Right kidney (tissue), 1 donor: ENCODE results near the gene DOCK10.

Experiments
- DNase-seq: peaks from one replicate; pipeline ENCODE4 v3.0.0-alpha.2; 2016

The DOCK10 gene

DNA sequence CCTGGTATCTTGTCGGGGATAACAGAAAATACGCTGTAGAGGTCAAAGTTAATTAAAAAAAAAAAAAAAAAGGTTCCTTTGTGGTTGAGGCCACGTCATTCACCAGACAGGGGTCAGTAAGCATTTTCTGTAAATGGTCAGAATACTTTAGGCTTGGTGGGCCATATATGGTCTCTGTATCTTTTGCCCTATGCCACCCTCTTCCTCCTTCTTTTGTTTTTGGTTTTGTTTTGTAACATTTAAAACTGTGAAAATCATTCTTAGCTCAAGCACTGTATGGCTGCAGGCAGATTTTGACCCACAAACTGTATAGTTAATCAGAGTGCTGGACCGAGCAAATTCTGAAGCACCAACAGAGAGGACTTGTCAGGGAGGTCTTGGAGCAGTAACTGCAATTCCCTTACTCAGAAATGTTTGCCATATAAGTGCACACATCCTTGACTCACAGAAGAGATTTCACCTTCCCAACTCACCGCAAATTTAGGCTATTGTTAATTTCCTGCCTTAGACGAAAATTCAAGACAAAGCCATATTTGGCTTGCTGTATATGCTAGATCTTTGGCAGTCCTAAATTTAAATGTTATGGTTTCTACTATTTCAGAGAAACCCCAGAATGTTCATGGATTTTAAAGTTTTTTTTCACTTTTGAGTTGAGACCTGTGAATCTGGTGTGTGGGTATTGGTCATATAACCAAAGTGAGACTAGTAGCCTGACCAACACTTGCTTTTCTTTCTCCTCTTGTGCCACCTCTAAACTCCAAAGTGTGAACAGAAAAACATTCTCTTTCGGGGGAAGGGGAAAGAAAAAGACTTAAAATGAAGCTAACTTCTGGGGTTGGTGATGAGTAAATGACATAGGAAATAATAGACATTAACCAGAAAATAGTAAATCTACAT, 65.4 kb downstream of the DOCK10 start:
- no peak for DNase-seq

DNA sequence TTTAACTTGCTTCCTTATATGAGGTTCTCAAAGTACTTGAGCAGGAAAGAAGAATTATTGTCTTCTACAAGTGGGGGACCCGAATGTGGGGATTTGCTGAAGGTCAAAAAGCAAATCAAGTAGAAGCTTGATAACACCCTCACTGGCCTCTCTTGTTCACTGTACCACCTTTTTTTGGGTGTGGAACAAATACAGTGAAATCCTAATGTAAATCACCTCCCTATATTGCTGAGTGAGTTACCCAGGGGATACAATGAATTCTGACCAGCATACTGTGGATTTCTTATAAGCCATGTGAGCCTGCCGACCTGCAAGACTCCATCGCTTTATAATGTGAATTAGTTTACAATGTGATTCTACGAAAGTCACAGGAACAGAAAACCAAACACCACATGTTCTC, 66.5 kb downstream of the DOCK10 start:
- no peak for DNase-seq

DNA sequence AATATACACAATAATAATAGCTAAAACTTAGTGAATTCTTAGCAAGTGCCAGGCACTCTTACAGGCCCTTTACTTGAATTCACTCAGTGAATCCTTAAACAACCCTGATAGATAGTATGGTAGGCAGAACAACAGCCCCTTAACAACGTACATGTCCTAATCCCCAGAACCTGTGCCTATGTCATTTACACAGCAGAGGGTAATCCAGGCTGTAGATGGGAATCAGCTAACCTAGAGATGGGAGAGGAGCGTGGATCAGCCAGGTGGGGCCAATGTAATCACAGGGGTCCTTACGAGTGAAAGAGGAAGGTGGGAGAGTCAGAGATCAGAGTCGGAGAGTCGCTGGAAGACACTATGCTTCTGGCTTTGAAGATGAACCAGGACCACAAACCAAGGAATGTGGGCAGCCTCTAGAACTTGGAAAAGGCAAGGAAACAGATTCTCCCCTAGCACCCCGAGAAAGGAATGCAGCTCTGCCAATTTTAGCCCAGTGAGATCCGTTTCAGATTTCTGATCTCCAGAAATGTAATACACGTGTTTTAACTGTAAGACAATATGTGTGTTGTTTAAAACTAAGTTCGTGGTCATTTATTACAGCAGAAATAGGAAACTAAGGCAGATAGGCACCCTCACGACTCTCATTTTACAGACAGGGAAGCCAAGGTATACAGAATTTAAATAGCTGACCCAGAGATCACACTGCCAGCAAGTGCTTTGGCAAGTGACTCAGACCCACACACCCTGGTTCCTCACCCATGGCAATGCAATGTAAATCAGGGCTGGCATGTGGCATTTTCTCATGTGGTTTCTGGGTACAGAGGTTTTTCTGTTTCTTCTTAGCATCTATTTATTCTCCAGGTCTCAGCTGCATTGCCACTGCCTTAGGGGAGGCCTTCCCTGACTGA, 68.9 kb downstream of the DOCK10 start:
- DNase-seq: no peak

DNA sequence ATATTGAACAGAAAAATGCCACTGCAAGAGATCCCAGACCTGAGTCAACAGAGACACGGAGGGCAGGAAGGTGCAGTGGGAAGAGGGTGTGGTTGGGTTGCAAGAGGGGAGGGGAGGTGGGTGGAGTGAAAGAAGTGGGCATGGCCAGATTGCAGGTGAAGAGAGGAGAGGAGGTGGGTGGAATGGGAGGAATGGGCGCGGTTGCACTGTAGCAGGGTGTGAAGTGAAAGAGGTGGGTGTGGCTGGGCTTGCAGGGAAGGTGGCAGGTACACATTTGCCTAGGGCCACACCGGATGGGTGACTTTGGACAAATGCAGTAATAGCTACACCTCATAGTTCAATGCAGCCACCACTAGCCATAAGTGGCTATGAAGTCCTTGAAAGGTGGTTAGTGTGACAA, 71.1 kb downstream of the DOCK10 start:
- no peak for DNase-seq

DNA sequence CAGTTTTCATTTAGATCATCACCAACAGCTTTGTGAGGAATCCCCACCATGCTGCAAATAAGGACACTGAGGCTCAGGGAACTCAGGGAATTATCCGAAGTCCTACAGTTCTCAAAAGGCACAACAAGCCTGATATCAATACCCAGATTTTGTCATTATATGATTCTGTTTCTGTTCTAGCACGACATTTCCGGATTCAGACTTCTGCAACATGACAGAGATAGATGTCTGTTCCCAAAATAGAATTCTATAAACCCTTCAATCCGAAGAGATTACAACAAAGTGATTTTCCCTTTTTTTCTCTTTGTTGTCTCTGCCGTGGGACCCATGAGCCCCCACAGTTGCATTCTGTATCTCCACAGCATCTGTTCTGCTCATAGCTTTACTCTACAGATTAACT, 72.0 kb downstream of the DOCK10 start:
- DNase-seq: no peak

DNA sequence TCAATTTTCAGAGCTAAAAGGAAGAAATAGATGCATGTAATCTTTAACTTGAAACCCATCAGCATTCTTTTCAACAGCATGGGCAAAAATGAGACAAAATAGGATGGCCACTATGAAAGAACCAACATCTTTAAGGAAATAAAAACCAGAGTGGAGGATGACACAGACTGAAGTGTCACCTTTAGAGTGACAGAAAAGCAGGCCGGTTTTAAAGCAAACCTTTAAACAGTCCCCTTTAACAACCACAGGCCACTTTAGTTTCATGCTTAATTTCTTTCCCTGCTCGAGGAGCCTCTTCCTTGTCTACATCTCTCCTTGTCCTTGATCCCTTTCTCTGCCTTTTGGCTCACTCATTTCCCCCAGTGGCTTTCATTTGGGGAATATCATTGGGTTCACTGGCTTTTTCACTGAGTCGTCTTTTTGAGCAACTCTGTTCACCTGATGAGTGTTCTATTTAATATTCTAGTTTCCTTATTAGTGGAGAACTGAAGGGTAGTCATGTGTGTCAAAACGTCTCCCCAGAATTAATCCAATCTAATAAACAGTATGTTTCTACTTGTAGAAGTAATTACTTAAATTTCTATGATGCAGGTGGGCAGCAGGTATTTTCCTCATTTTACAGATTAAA, 72.5 kb downstream of the DOCK10 start:
- no peak for DNase-seq

DNA sequence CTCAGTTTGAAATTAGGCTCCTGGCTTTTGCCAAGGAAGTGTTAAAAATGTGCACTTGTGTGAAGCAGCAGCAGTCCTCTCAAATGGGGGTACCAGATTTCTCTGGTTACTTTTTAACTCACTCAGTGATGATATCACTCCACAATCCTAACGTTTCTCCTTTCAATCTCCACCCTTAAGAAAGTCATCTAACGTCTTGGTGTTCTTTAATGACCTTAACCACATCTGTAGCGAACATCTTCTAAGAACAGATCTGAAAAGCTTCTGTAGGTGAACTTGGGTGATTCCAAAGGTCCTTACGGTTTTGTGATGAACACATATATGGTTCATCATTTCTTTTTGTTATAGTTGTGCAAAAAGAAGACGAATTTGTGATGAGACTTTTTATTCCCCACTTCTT, 73.2 kb downstream of the DOCK10 start:
- DNase-seq: no peak

DNA sequence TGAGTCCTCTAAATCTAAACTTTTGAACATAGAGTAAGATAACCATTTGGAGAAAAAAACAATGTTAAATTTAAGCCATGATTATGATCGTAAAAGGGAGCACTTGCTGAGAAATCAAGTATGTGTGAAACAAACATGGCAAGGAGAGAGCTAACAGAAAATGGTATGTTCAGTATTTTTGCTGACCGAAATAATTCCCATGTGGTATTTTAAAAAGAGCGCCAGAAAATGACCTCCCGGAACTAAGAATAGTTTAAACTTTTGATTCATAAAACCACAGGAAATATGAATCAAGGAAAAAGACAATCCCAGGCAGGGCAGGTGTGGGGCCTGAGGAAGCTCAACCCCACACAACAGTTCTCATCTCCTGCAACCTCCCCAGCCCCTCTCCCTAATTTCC, 74.2 kb downstream of the DOCK10 start:
- no peak for DNase-seq

DNA sequence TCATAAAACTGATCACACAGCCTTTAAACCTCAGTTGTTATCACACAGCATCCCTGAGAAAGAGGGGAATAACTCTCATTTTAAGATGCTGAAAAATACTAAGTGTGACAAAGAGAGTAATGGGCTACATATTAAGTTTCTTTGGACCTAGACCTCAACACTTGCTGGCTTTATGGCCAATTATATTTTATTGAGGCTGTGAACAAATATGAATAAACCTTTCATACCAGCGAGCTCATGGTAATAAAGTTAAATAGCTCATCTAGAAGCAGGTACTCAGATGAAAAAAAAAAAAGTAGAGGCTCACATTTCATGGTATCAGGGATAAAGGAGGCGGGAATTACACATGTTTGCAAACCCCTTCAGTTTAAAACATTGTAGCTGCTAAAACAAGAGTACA, 75.7 kb downstream of the DOCK10 start:
- DNase-seq: no peak

DNA sequence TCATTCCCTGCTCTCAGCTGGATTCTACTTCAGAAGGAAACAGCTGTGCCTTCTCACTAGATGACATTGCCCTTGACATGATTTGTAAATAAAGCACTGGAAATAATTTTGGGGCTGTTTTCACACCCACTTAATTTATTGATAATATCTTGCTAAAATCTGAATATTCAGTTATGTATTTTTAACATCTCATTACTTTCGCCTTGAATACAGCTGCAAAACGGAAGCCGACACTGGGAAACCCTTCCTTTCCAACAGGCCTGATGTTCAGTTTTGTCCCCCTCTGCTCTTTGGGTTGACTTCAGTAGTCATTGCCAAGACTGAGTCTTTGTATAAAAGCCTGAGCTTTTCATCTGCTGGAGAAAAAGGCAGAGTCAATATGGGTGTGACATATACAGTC, 82.7 kb downstream of the DOCK10 start:
- no peak for DNase-seq

DNA sequence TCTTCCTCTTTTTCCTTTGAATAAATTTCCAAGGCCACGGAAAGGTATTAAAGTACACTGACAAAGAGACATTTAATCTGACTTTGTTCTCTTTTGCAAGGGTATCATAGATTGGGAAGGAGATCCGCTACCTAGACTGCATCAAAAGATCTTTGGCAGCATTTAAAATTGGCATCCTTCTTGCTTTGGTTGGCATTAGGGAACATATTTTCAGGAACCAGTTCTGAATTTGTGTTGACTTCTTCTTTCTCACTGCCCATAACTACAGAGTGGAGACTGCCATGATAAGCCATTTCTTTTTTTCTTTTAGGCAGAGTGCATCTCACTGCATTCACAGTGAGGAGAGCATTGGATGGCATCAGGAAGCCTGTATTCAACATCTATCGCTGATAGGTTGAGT, 83.4 kb downstream of the DOCK10 start:
- DNase-seq: no peak

DNA sequence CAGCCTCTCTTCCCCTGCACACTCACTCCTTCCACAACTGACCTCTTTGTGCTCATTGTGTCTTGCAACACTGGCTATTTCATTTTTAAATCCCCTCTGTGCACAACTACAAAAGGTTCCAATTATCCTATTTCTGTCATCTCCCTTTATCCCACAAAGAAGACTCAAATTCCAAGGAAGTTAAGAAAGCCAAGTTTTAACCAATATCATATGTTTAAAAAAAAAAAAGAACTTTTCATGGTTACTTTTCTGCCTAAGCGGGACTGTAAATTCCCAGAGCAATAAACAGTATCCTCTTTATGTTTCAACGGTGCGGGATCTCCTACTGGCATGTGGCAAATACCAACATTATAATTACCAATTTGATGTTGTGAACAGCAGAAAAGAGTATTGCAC, 83.8 kb downstream of the DOCK10 start:
- DNase-seq: no peak

DNA sequence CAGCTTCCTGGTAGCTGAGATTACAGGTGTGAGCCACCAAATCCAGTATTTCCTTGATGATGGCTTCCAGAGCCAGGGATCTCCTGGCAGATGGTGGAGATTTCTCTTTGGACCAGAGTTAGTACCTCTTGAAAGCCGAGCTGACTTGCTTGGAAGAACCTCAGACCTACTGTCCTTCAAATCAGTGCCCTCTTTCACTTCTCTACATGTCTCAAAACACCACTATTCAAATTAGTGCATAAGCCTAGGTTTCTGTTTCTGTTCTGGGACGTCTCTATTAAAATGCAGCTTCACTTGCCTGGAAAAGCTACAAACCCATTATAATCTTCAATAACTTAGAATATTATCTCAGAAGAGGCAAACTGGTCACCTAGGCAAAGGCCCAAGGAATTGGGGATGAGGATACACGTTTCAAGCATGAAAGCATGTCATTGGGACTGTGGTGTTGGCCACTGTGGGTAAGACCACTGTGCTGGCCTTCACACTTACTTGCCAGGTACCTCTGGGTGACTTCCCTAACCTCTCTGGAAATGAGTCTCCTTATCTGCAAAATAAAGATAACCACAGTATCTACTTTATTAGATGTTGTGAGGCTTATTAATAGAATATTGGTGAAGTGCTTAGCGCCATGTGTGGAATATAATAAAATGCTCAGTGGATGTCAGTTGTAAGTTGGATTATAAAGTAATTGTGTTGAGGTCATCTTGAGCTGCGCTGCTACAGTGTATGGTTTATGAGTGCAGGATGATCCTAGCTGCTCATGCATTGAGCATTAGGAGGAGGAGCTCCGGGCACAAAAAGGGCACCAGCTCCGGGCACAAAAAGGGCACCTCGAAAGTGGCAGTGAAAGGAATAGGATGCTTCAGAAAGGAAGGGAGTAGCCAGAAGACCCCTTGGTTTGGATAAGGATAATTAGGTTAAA, 84.5 kb downstream of the DOCK10 start:
- no peak for DNase-seq

DNA sequence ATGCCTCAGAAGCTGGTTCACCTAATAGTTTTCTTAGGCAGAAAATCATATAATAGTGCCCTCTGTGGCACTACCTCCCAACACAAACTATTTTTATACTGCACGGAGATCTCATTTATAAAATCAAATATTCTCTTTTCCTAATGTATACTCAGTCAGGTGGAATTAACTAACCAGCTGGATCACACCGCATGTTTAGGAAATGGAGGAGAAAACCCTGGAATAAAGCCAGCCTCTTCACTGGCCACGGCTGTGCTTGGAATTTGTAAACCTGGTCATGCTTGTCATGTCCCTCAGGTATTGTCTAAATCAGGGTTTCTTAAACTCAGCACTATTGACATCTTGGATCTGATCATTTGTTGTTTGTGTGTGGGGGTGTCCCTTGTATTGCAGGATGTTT, 85.6 kb downstream of the DOCK10 start:
- no peak for DNase-seq

DNA sequence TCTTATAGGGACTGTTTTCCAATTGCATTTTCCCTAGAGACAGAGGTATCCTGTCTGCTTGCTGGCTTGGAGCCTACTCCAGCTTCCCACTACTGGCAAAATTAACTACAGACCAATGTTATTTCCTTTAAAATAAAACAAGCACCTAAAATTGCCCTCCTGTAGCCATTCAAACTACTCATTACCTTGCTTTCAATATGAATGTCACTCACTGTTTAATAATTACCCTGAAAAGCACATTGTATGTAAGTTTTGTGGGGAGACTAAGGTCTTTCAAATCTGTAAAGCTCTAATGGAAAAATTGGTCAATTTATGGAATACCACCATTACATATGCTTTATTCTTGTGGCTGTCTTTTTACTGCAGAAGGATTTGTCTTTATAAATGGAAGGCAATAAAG, 87.3 kb downstream of the DOCK10 start:
- DNase-seq: no peak

DNA sequence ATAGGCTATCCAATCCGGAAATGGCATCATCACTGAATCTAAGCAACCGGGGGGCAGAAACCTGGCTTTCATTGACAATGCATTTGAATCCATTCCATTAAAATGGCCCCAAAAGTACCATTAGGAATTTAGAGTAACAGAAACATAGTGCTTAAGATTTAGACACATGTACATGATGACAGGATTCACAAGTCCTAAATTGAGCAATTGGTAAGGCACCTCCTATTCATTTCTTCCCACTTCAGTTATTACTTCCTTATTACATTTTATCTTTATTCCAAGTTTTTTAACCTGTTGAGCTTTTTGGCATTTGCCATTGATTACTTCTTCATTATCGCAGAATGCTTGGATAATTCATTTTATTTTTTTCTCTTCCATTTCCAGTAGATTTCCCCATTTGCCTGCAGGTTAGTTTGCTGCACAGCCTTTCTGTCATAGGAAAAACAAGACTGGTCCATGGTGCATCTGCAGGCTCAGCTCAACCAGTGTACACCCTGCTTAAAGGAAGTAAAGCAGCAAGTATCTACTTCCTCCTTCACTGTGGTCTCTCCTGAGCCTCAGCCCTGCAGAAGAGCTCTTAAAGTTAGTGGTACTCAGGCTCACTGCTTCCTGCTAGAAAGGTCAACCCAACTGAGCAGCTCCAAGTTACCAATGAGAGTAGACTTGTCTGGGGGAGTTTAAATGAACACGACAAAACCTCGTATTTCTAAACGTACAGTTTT, 89.2 kb downstream of the DOCK10 start:
- DNase-seq: no peak

DNA sequence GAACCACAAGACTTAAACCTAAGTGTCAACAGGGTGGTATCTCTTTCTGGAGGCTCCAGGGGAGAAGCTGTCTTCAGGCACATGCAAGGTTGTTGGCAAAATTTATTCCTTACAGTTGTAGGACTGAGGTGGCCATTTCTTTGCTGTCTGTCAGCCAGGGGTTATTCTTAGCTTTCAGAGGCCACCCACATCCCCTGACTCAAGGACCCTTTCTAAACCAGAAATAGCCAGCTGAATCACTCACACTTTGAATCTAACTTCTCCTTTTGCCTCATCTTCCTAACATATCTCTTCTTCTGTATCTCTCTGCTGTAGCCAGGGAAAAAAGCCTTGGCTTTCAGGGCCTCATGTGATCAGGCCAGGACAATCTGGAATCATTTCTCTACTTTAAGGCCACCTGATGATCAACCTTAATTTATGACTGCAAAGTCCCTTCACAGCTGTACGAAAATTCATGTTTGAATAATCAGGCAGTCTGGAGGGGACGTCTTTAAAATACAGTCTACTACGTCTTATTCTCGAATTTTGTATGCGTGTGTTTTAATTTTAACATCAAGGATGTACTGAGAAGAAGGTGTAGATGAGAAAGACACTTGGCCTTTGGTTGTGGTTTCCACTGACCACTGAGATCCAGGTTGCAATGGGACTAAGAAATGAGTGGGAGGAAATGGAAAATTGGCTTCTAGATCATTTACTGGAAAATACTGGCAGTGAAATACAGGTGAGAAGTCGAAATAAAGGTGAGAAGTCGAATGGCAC, 90.4 kb downstream of the DOCK10 start:
- no peak for DNase-seq

DNA sequence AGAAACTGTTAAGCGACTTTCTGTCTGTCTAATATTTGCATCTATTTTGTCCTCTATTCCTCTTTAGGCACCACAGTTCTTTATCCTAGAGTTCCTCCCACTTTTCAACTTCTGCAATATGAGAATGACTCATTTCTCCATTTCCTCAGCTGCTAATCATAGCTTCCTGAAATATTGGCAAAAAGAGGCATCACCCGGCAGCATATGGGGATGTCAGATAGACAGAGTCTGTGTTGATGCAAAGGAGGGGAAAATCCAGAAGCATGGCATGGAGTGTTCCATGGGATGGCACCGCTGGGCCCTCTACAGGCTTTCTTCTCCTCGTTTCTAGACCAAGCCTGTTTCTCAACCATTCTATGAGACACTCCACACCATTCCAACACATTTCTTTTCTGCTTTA, 93.4 kb downstream of the DOCK10 start:
- no peak for DNase-seq

DNA sequence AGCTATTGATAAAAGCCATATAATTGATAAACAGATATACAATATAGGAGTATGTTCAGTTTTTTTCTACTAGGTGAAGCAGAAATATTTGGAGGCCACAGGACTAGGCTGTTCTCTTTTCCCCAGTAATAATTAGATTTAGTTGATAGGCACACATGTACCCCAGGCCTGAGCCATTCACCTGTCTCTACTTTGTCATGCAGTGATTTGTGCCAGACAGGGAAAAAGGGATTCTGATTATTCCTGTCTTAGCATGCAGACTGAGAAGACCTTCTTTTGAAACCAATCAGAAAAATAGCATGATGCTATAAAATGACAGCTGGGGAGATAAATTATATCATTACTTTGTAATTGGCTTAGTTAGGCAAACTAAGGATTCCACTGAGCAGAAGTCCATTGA, 94.3 kb downstream of the DOCK10 start:
- no peak for DNase-seq

DNA sequence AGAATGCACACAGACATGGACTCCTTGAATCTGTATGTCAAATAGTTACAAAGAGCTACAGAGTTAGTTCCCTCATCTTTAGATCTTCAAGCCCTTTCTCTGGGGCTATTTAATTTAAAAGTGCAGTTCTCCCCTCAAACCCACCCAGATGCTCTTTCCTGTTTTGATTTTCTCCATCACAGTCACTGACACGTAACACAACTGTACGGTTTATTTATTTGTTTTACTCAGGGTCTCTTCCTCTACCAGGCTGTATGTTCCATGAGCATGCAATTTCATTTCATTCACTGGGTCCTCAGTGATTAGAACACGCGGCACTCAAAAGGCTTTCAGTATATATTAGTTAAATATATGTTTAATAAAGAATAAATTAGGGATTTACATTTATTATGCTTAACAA, 94.7 kb downstream of the DOCK10 start:
- DNase-seq: no peak

DNA sequence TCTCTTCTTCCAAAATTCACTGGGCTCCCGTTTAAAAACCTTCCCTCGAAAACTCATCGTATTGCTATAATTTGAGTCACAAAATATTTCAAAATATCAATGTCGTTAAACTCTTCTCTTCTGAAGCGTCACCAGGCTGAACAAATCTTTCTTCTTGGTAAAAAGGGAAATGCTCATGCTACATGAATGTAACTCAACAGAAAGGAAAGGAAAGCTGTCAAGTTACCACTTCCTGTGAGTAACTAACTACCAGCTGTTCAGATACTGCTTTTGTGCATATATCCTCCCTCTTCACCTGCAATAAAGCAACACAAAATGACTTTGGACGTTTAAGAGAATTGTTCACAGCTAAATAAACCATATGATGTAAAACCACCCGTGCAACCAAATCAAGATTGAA, 95.4 kb downstream of the DOCK10 start:
- no peak for DNase-seq
